HL-60 (cell line): ENCODE results near the gene COMMD4.

Source experiments
- GABPA ChIP-seq: IDR thresholded peaks from 2 replicates; pipeline ENCODE4 v1.6.1; 2012; ENCODE audit warnings: low read depth
- POLR2AphosphoS5 ChIP-seq: IDR thresholded peaks from 2 replicates; pipeline ENCODE4 v1.6.1; 2012; ENCODE audit warnings: low read depth
- TF ChIP-seq, protein P1 (sequence below): IDR thresholded peaks from one replicate; pipeline ENCODE4 v1.5.1; 2011; ENCODE audit warnings: low read length, control low read depth, inconsistent platforms; ENCODE audit not compliant: insufficient read depth
- TF ChIP-seq, protein P2 (sequence below): IDR thresholded peaks from 2 replicates; pipeline ENCODE4 v1.6.1; 2012; ENCODE audit warnings: low read depth; ENCODE audit not compliant: insufficient replicate concordance

DNA sequence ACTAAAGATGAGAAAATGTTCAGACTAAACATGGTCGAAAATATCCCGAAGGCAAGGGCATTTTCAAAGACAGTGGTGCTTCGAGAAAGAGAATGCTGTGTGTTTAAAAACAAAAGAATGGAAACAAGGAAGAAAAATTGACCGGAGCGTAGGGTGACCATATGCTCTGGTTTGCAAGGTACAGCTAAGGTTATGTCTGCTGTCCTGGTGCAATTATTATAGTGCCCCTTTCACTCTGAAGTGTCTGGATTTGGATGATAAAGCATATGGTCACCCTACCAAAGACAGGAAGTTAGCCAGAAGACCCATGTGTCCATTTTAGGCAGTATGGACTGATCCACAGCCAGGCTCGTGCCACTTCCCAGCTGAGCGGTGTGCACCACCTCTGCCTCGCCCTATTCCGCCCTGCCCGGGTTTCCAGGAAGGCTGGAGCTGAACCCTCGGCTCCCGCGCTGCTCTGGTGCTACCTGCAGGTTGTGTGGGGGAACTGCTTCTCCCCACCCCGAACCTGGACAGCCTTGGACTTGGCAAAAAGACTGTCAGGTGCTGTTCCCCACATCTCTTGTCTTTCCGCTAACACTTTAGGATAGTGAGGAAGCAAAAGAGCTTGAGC lies 28.0 kb upstream of the COMMD4 start:
- TF ChIP-seq, protein P1, sequence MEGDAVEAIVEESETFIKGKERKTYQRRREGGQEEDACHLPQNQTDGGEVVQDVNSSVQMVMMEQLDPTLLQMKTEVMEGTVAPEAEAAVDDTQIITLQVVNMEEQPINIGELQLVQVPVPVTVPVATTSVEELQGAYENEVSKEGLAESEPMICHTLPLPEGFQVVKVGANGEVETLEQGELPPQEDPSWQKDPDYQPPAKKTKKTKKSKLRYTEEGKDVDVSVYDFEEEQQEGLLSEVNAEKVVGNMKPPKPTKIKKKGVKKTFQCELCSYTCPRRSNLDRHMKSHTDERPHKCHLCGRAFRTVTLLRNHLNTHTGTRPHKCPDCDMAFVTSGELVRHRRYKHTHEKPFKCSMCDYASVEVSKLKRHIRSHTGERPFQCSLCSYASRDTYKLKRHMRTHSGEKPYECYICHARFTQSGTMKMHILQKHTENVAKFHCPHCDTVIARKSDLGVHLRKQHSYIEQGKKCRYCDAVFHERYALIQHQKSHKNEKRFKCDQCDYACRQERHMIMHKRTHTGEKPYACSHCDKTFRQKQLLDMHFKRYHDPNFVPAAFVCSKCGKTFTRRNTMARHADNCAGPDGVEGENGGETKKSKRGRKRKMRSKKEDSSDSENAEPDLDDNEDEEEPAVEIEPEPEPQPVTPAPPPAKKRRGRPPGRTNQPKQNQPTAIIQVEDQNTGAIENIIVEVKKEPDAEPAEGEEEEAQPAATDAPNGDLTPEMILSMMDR: peak; percentile 60
- TF ChIP-seq, protein P2, sequence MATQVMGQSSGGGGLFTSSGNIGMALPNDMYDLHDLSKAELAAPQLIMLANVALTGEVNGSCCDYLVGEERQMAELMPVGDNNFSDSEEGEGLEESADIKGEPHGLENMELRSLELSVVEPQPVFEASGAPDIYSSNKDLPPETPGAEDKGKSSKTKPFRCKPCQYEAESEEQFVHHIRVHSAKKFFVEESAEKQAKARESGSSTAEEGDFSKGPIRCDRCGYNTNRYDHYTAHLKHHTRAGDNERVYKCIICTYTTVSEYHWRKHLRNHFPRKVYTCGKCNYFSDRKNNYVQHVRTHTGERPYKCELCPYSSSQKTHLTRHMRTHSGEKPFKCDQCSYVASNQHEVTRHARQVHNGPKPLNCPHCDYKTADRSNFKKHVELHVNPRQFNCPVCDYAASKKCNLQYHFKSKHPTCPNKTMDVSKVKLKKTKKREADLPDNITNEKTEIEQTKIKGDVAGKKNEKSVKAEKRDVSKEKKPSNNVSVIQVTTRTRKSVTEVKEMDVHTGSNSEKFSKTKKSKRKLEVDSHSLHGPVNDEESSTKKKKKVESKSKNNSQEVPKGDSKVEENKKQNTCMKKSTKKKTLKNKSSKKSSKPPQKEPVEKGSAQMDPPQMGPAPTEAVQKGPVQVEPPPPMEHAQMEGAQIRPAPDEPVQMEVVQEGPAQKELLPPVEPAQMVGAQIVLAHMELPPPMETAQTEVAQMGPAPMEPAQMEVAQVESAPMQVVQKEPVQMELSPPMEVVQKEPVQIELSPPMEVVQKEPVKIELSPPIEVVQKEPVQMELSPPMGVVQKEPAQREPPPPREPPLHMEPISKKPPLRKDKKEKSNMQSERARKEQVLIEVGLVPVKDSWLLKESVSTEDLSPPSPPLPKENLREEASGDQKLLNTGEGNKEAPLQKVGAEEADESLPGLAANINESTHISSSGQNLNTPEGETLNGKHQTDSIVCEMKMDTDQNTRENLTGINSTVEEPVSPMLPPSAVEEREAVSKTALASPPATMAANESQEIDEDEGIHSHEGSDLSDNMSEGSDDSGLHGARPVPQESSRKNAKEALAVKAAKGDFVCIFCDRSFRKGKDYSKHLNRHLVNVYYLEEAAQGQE: no peak
- no peak for TF ChIP-seq POLR2AphosphoS5
- no peak for TF ChIP-seq GABPA
